Measurements from ENCODE around the gene CYP2C9. TPM values are rescaled to one million over a fixed set of nuclear protein-coding genes. Genes with fewer than 3 reads are reported as not detected.
"Not testable (repeated sequence)": the region's sequence is repeated elsewhere in the genome, so short reads cannot be mapped to it uniquely, and the experiment has no call there.

CYP2C9 gene
- total RNA-seq, 1 donor from 2014 or later: not detected

GRCh38 chr10:94902080-94902479, 36.4 kb upstream of the CYP2C9 start:
- H3K4me2 ChIP-seq: peak overlapping the region; percentile 45
- H3K4me1 Mint-ChIP-seq: no peaks in the 10 kb centered on the region
- no peak for DNase-seq (ENCODE audit: low spot score)
- peaks cover 9% of the 10 kb centered on the region for H3K9me3 Mint-ChIP-seq
- no peak overlapping the region for H3K4me3 Mint-ChIP-seq
- no peak overlapping the region for H2AFZ ChIP-seq (replicated peaks)
- H3K27me3 ChIP-seq: no peaks in the 10 kb centered on the region
- TF ChIP-seq EZH2 (IDR thresholded peaks at IDR 0.05) (no peak), CTCF (IDR thresholded peaks at IDR 0.05) (no peak), EZH2phosphoT487 (IDR thresholded peaks at IDR 0.05) (no peak)
- no peaks in the 10 kb centered on the region for H3K9me3 ChIP-seq (ENCODE audit: low read depth)
- no peak overlapping the region for H3K4me3 ChIP-seq
- H3K9ac ChIP-seq: no peak overlapping the region
- no peaks in the 10 kb centered on the region for H3K36me3 Mint-ChIP-seq
- no peaks in the 10 kb centered on the region for H3K79me2 ChIP-seq (ENCODE audit: low read depth)
- H4K20me1 ChIP-seq (ENCODE audit: low read depth): no peaks in the 10 kb centered on the region
- no peak overlapping the region for H3K27ac Mint-ChIP-seq
- peaks cover 4% of the 10 kb centered on the region for H3K27me3 Mint-ChIP-seq (ENCODE audit: insufficient read depth, low read depth)
- no peak overlapping the region for H3K27ac ChIP-seq
- H3K36me3 ChIP-seq: no peaks in the 10 kb centered on the region
- H3K4me1 ChIP-seq: peaks cover 11% of the 10 kb centered on the region
- no peaks in the 10 kb centered on the region for H3F3A ChIP-seq (ENCODE audit: low read depth)

GRCh38 chr10:94902570-94902969, 35.9 kb upstream of the CYP2C9 start:
- Histone ChIP-seq H3K4me1 (peaks cover 11% of the 10 kb centered on the region), H3K36me3 (no peaks in the 10 kb centered on the region), H3K4me3 (no peak overlapping the region), H2AFZ (replicated peaks) (no peak overlapping the region), H3K9me3 (ENCODE audit: low read depth) (peaks cover 3% of the 10 kb centered on the region), H3K4me2 (peak overlapping the region; percentile 45), H3K9ac (no peak overlapping the region), H3K27me3 (no peaks in the 10 kb centered on the region), H3K79me2 (ENCODE audit: low read depth) (no peaks in the 10 kb centered on the region), H3F3A (ENCODE audit: low read depth) (no peaks in the 10 kb centered on the region), H3K27ac (no peak overlapping the region), H4K20me1 (ENCODE audit: low read depth) (no peaks in the 10 kb centered on the region)
- no peak for DNase-seq (ENCODE audit: low spot score)
- no peak for TF ChIP-seq CTCF (IDR thresholded peaks at IDR 0.05)
- TF ChIP-seq EZH2phosphoT487 (IDR thresholded peaks at IDR 0.05): no peak
- TF ChIP-seq EZH2 (IDR thresholded peaks at IDR 0.05): no peak
- Mint-ChIP-seq H3K4me3 (no peak overlapping the region), H3K27ac (no peak overlapping the region), H3K9me3 (peaks cover 9% of the 10 kb centered on the region), H3K27me3 (ENCODE audit: insufficient read depth, low read depth) (peaks cover 4% of the 10 kb centered on the region), H3K4me1 (no peaks in the 10 kb centered on the region), H3K36me3 (no peaks in the 10 kb centered on the region)

- not testable (repeated sequence) for H3K27me3 Mint-ChIP-seq (ENCODE audit: insufficient read depth, low read depth); H3K27me3 ChIP-seq; H3K4me3 Mint-ChIP-seq; H3F3A ChIP-seq (ENCODE audit: low read depth); H3K4me3 ChIP-seq; H3K9ac ChIP-seq; H3K9me3 ChIP-seq (ENCODE audit: low read depth); H3K79me2 ChIP-seq (ENCODE audit: low read depth); H3K4me1 Mint-ChIP-seq; H3K27ac Mint-ChIP-seq; H3K4me2 ChIP-seq; H3K36me3 Mint-ChIP-seq; H3K9me3 Mint-ChIP-seq; H2AFZ ChIP-seq (replicated peaks); DNase-seq (ENCODE audit: low spot score); H4K20me1 ChIP-seq (ENCODE audit: low read depth); H3K36me3 ChIP-seq; H3K27ac ChIP-seq
- peaks cover 11% of the 10 kb centered on the region for H3K4me1 ChIP-seq
These were observed 33.8 kb upstream of the CYP2C9 start for GRCh38 chr10:94904506-94905148.

GRCh38 chr10:94916423-94916822, 22.0 kb upstream of the CYP2C9 start:
- no peak overlapping the region for H3K4me3 Mint-ChIP-seq
- Histone ChIP-seq H3K4me1 (no peaks in the 10 kb centered on the region), H3F3A (ENCODE audit: low read depth) (no peaks in the 10 kb centered on the region), H4K20me1 (ENCODE audit: low read depth) (no peaks in the 10 kb centered on the region), H3K27me3 (no peaks in the 10 kb centered on the region), H2AFZ (replicated peaks) (no peak overlapping the region), H3K9ac (no peak overlapping the region), H3K79me2 (ENCODE audit: low read depth) (no peaks in the 10 kb centered on the region), H3K27ac (no peak overlapping the region), H3K4me2 (no peak overlapping the region), H3K9me3 (ENCODE audit: low read depth) (peaks cover 7% of the 10 kb centered on the region), H3K36me3 (no peaks in the 10 kb centered on the region), H3K4me3 (no peak overlapping the region)
- H3K27ac Mint-ChIP-seq: no peak overlapping the region
- TF ChIP-seq CTCF (IDR thresholded peaks at IDR 0.05) (no peak), EZH2 (IDR thresholded peaks at IDR 0.05) (no peak), EZH2phosphoT487 (IDR thresholded peaks at IDR 0.05) (no peak)
- peaks cover 5% of the 10 kb centered on the region for H3K9me3 Mint-ChIP-seq
- H3K4me1 Mint-ChIP-seq: no peaks in the 10 kb centered on the region
- no peak for DNase-seq (ENCODE audit: low spot score)
- peaks cover 5% of the 10 kb centered on the region for H3K27me3 Mint-ChIP-seq (ENCODE audit: insufficient read depth, low read depth)
- no peaks in the 10 kb centered on the region for H3K36me3 Mint-ChIP-seq

Measured in neural progenitor cell (in vitro differentiated cells).